ENCODE data around the gene C11orf97.
A peak's percentile ranks its signal among the peaks of the same experiment; 100 is the strongest.
"Not testable (repeated sequence)": the region's sequence is repeated elsewhere in the genome, so short reads cannot be mapped to it uniquely, and the experiment has no call there.

The C11orf97 gene

GRCh38 chr11:94511932-94512781 is at the start of gene C11orf97:
Gene C11orf97 (plus strand): TSS chr11:94512461. CDS start chr11:94512529, 68 bp downstream.
- no peak for DNase-seq

DNA sequence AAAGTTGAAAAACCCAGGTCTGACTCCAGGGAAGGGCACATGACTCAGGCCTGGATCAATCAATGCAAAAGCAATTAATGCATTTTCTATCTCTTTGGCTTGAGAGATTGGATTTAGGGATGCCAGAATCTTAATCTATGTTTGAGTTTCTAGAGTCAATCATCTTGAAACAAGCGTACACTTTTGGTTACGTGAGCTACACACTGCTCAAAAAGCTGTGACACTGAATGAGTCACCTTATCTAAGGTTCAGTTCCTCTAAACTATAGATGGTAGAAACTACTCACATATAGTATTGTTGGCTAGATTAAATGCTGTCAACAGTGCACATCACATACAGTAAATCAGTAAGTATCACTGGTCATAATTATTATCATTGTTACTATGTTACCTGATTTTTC is 42.8 kb upstream of the C11orf97 start:
- DNase-seq: no peak

- no peak for DNase-seq
These were observed 39.1 kb upstream of the C11orf97 start for GRCh38 chr11:94472916-94473799.

DNA sequence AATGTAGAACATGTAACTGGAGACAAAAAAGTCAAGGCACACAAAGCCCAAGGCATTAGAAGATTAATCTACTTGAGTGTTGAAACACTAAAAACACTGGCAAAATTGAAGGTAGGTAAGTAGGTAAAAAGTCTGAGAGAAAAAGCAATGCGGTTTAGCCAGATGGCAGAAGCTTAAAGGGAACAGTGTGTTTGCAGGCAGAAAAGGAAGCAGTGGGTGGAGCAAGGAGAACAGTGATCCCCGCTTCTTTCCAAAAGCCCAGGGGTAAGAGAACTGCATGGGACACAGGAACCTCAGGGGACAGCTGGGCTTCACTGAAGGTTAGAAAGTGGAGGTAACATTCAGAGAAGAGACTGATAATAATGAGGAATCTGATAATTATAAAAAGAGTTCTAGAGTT is 34.6 kb upstream of the C11orf97 start:
- DNase-seq: no peak

DNA sequence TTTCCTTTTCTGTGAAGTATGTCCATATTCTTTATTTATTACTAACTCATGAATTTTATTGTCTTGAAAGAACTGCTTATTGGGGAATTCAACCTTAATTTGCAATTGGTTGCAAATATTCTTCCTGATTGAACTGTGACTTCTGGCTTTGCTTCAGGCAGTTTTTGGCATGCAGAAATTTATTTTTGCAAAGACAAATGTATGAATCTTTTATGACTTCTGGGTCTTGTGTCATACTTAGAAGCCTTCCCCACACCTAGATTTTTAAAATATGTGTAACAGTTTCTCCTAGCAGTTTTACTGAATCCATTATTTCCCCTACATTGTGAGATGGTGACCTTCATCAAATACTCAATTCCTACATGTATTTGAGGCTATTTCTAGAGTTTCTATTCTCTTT is 30.9 kb upstream of the C11orf97 start:
- no peak for DNase-seq

GRCh38 chr11:94486068-94486467 is 26.2 kb upstream of the C11orf97 start:
- no peak for DNase-seq

DNA sequence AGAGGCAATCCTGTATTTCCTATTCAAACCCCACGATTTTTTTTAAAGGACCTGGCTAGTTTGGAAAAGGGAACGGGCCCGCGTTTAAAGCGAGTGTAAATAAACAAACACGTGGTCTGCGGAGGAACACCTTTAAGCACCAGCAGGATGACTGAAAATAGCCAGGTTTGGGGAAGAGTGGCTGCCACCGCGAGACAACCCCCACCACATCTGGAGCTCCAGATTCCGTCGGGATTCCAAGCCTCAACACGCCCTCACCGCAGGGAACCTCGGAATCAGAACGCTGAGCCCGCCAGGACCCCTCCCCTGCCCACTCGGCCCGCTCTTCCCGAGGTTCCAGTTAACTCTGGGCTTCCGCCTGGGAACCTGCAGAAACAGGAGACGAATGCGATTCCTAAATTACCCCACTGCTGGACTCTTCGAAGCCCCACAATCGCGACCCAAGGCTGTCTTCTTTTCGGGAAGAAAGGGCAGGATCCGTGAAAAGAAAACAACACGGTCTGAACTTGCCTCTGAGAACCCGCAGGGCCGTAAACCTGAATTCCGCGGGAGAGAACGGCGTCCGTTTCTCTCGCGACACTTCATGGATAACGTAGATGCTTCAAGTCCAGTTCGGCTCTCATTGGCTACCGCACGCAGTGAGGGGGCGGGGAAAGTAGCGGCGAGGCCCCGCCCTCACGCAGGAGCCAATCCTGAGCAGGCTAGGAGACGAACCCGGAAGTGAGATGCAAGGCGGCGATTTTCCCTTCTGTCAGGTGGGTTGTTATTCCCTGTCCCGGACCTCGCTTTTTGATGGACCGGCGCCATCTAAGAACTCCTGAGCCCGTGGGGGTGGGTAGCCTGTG is 18.8 kb upstream of the C11orf97 start, which contains the start of the genes ANKRD49 and MRE11:
Gene ANKRD49 (plus strand): TSS at position 704 of the 845 bp plus-strand sequence. CDS start 2,710 bp downstream, outside the sequence.
Gene MRE11 (minus strand): TSS at position 564 of the 845 bp plus-strand sequence. CDS start 1,043 bp downstream, outside the sequence.
- DNase-seq: peak; percentile 100

- no peak for DNase-seq
These were observed 18.1 kb upstream of the C11orf97 start for GRCh38 chr11:94494126-94494680.

- DNase-seq: no peak
These were observed 12.1 kb upstream of the C11orf97 start for GRCh38 chr11:94500181-94500580.

DNA sequence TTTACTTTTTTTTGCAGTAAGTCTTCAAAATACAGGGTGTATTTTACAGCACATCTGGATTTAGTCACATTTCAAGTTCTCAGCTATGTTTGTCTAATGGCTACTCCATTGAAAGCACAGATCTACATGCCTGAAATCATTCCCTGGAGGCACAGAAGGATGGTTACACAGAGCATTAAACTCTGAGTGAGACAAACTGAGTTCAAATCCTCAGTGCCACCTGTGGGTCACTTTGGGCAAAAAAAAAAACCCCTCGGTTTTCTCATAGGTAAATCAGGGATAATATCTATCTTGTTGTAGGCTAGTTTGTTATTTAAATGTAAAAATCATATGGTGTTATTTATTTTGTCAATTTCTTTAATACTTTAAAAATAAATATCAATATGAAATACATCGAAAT is 10.7 kb upstream of the C11orf97 start:
- no peak for DNase-seq

- DNase-seq: peak; percentile 58 to 92
These were observed 7.5 kb upstream of the C11orf97 start for GRCh38 chr11:94504689-94505293.

- not testable (repeated sequence) for DNase-seq
These were observed 5.7 kb upstream of the C11orf97 start for GRCh38 chr11:94506513-94506912.

GRCh38 chr11:94507485-94507884 is 4.8 kb upstream of the C11orf97 start:
- no peak for DNase-seq

DNA sequence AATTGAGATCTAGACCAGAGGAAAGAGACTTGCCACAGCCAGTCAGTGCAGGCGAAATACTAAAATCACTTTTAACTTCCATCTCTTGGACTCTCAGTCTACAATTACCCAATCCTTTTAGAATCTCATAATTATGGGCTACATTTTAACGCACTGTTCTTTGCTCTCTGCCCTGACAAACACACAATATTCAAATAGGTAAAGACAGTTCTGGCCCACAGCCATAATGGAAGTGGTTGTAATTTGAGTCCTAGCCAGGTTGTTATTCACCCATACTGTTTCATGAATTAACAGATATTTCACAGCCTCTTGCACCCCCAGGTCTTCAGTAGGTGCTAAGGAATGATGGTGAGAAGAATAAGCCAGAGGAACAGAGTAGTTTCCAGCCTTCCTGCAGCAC is 830 bp downstream of the C11orf97 start:
- no peak for DNase-seq

DNA sequence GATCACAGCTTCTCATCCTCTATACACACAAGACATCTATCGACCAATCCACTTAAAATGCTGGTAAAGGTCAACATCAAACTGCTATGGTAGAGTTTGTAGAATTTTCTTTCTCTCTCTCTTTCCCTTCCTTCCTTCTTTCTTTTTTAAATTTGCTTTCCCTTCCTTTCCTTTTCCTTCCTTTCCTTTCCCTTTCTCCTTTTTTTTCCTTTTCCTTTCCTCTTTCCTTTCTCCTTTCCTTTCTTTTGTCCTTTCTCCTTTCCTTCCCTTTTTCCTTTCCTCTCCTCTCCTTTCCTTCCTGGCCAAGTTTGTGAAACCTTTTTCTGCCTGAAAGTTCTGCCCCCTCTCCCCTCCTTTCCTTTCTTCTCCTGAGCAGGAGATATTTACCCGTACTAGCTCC is 3.1 kb downstream of the C11orf97 start:
- no peak for DNase-seq

DNA sequence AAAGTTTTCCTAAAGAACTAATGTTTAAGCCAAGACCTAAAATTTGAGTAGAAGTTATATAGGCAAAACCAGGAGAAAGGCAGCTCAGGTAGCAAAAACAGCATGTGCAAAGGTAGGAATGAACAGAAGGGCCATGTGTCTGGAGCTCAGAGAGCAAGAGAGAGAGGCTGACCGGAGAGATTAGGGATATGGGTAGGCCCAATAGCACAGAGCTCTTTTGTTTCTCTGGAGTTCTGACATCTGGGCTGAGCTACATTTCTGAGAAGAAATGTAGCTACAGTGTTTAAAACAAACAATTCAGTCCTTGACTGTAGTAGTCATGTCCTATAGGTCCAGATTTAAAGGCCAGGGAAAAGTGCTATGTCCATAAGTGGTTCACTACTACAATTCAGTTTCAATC is 4.5 kb downstream of the C11orf97 start:
- no peak for DNase-seq

DNA sequence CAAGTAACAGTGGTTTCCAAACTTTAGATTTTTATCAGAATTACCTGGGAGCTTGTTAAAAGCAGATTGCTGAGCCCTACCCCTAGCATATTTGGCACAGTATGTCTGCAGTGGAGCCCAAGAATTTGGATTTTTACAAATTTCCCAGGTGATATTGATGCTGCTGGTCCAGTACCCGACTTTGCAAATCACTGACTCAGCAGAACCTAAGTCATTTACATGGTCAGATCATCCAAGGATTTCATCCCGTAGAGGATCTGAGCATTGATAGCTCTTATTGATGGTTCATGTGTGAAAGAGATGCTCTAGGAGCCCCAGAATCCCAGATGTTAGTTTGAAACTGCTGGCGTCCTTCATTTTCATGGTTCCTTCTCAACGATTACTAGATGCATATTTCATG is 6.0 kb downstream of the C11orf97 start:
- DNase-seq: no peak

GRCh38 chr11:94519478-94520084 is 7.3 kb downstream of the C11orf97 start:
- DNase-seq: peak in 1 of 2 experiments; percentile 85

GRCh38 chr11:94521684-94522083 is 9.4 kb downstream of the C11orf97 start:
- DNase-seq: peak in 1 of 2 experiments; percentile 62

DNA sequence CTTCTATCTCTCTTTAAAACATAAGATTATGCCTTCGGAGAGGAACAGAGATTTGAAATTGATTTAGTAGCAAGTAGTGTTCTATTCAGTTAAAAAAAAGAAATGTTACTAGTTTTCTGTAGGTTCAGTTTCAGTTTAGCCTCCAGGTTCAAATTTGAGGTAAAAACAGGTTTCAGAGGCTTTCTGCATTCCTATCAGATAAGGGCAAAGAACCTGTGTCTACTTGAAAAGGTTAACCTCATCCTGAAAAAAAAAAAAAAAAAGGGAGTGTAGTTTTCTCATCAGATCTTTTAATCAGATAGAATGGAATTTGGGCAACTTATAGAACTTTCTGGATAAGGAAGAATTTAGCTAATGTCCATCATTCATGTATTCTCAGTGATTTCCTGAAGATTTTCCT is 12.1 kb downstream of the C11orf97 start:
- no peak for DNase-seq

Measured in SW 1271 (cell line).